IPS-NIHi11 (cell line): ENCODE results near the gene SLC35F6.
"Not testable (repeated sequence)": the region's sequence is repeated elsewhere in the genome, so short reads cannot be mapped to it uniquely, and the experiment has no call there.

Source experiments
- DNase-seq: peaks from one replicate; pipeline ENCODE4 v3.0.0; 2012; ENCODE audit warnings: mixed read lengths, low spot score

SLC35F6 gene

GRCh38 chr2:26784570-26785234 is 20.6 kb downstream of the SLC35F6 start:
- no peak for DNase-seq

GRCh38 chr2:26785431-26786206 is 21.5 kb downstream of the SLC35F6 start, which contains the start of gene CENPA:
CENPA (plus strand) TSS chr2:26786056; CDS start chr2:26786197, 141 bp downstream.
- DNase-seq: peak; percentile 98

DNA sequence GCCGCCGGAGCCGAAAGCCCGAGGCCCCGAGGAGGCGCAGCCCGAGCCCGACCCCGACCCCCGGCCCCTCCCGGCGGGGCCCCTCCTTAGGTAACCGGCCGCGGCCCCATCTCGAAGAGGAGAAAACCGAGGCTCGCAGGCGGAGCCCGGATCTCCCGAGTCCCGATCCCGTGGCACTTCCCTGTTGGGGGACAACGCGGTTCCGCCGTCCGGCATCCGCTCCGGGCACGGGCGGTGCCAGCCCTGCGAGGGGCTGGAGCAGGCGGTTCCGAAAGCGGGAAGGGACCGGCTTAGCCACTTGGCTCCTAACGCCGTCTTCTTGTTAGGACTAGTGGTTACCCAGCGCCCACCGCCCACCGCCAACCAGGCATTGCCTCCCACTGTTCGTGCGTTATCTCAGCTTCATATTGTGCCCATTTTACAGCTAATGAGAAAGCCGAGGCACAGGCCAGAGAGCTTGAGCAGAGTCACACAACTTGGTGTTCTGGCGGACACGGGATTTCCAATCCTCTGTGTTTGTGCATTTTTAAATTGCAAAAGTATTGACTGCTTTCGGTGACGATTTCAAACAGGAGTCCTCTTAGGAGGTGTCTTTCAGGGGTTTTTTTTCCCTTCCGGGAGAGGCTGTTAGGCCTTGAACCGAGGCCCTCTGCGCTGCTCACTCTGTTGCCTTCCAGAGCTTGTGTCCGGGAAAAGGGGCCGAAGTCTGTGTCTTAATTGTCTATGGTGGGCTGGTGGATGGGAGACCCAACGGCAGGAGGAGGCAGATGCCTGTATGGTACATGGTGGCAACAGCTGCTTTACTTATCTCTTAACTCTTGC is 22.3 kb downstream of the SLC35F6 start:
- DNase-seq: no peak

DNA sequence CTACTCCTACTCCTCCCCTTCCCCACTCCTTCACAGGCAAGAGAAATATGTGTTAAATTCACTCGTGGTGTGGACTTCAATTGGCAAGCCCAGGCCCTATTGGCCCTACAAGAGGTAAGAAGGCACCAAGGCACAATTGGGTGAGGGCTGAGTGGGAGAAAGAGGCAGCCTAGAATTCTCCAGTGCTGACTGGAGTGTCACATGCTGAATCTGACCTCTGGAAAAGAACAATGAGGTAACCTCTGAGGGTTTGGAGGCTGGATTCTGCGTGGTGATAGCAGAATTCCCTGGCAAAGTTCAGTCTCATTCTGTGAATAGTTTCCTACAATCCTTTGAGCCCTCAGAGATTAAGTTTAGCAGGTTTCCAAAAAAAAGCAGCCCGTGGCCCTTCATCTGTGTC is 28.6 kb downstream of the SLC35F6 start:
- DNase-seq: no peak

DNA sequence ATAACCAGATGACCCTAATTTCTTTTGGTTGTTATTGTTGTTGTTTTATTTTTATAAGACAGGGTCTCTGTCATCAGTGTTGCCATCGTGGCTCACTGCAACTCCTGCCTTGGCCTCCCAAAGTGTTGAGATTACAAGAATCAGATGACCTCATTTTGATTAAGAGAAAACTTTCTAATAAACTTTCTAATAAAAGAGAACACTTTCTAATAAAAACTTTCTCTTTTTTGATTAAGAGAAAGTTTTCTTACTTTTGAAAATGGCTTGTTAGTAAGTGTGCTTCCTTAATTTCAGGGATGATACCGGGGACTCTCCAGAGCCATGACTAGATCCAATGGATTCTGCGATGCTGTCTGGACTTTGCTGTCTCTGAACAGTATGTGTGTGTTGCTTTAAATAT is 29.4 kb downstream of the SLC35F6 start:
- no peak for DNase-seq

GRCh38 chr2:26795135-26795534 is 31.1 kb downstream of the SLC35F6 start:
- not testable (repeated sequence) for DNase-seq

DNA sequence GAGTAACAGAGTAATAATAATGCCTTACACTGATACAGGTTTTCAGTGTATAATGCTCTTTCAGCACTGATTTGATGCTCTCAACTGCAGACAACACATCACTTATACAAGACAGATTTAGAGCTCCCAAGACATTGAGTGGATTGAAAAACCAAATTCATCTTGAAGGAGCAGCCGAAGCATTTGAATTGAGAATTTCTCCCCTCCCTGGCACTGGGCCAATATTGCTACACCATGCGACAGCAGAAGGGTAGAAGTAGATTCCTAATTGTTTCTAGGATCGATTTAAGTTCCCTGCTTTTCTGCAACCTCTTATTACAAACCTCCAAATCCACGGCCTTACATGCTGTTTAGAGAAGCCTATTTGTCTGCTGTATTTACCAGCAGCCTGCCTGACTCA is 37.2 kb downstream of the SLC35F6 start:
- no peak for DNase-seq

DNA sequence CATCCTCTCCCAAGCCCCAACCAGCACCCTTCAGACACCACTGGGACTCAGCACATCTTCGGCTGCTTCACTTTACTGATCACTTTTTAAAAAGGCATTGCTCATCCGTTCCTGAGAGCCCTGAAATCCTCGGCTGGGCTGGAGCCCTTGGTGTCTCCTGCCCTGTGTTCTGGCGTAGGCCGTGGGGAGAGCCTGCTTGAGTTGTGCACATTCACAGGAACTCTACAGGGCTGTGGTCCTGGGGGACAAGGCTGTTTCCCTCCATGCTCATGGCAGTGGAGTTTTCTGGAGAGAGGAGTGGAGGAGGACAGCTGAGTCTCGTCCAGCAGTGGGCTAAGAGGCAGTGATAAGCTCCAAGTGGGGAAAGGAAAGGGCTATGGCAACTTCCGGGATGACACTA is 37.7 kb downstream of the SLC35F6 start:
- no peak for DNase-seq

DNA sequence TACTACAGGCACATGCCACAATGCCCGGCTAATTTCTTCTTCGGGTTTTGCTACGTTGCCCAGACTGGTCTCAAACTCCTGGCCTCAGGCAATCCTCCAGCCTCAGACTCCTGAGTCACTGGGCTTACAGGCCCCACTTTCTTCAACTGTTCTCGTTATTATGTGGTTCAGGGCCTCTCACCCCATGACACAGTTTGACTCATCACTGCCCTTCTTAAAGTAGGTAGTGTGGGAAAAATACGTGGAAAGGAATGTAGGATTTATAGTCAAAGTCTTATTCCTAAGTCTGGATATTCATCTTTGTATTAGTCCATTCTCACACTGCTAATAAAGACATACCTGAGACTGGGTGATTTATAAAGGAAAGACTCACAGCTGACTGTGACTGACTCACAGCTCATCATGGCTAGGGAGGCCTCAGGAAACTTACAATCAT is 41.2 kb downstream of the SLC35F6 start:
- no peak for DNase-seq

- DNase-seq: peak; percentile 23
These were observed 43.8 kb downstream of the SLC35F6 start for GRCh38 chr2:26807788-26808460.

GRCh38 chr2:26809211-26809610 is 45.1 kb downstream of the SLC35F6 start:
- DNase-seq: no peak

GRCh38 chr2:26809876-26810577 is 45.9 kb downstream of the SLC35F6 start:
- DNase-seq: no peak

DNA sequence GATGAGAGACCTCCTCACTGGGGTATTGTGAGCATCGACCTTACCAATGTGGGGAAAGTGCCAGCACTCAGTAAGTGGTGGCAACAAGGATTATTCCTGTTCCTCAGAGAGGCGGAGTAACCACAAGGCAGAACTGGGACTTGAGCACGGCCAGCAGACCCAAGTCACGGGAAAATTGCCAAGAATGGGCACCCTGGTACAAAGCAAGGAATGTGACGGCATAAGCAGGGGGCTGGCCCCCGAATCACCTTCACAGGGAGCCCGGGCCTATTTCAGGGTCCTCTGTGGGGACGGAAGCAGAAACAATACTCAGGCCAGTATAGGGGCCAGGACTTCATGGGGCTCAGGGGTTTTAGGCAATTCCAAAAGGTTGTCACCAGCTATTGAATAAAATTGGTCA is 47.2 kb downstream of the SLC35F6 start:
- no peak for DNase-seq

DNA sequence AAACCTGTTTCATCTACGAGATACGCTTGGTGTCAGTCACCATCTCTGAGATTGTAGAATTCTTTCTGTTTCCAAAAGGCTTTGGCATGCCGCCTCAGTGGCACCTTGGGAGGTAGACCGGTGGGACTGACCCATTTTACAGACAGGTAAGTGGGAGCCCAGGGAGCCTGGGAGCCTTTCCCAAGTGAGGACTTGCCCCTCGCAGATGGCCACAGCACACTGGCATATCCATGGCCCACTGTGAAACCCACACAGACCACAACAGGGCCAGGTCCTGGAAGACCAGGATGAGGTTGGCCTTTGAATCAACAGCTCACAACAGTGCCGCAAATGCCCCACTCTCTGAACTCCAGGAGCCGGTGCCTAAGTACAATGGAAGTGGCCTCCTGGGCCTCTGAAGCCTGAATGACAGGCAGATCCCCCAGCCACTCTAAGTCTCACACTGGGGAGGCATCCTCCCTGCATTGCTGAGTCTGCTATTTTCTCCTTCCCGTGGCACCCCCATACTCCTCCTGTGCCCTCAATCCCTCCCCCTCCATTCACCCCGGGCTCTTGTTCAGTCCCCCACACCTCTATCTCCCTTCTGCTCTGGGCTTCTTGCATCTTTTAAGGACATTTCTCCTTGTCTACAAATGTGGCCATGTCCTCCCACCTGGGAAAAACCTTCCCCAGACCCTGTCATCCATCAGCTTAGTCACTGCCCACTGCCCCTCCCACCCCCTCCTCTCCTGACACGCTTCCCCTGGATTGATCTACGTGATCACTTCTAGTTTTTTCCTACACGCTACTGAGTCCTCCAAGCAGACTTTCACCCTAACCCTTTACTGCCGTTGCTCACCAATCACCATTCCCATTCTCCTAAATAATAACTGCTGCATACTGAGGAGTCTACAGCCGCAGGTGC is 48.0 kb downstream of the SLC35F6 start:
- no peak for DNase-seq

- DNase-seq: no peak
These were observed 48.6 kb downstream of the SLC35F6 start for GRCh38 chr2:26812731-26813130.

DNA sequence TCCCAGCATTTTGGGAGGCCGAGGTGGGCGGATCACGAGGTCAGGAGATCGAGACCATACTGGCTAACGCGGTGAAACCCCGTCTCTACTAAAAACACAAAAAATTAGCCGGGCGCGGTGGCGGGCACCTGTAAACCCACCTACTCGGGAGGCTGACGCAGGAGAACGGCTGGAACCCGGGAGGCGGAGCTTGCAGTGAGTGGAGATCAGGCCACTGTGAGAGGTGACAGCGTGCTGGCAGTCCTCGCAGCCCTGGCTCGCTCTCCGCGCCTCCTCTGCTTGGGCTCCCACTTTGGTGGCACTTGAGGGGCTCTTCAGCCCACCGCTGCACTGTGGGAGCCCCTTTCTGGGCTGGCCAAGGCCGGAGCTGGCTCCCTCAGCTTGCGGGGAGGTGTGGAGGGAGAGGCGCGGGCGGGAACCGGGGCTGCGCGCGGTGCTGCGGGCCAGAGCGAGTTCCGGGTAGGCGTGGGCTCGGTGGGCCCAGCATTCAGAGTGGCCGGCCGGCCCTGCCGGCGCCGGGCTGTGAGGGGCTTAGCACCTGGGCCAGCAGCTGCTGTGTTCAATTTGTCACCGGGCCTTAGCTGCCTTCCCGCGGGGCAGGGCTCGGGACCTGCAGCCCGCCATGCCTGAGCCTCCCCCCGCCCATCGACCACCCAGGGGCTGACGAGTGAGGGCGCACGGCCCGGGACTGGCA is 50.1 kb downstream of the SLC35F6 start:
- DNase-seq: not testable (repeated sequence)

DNA sequence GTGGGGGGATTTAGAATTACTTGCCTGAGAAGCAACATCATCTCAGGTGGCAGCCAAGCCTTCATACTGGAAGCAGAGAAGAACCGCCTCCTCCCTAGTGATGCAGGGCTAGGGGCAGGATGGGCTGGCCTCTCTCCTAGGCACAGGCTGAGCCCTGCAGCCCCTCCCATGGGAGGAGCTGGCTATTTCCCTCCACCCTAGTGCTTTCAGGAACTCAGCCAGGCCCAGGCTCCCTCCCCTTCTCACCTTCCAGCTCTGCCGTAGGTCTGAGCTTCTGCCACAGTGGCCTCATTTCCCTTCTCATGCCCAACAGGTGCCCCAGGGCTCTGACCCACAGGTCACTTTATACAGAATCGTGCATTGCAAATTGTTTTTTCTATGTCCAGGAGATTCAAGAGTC is 52.8 kb downstream of the SLC35F6 start:
- peak; percentile 73 for DNase-seq

DNA sequence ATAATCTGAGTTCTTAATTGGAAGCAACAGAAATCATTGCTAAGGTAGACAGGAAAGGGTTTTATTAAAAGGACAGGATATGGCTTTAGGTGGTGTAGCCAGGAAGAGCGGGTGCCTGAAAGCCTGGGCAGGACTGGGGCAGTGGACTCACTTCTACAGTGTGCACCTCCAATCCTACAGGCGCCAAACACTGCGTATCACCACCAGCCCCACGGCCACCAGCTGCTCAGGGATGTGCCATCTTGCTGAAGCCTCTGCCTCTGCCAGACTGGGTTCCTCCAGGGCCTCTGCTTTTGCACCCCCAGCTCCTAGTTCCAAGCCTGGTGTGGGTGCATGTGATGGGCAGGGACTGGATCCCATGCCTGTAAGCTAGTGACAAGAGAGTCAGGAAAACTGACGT is 54.2 kb downstream of the SLC35F6 start:
- no peak for DNase-seq

DNA sequence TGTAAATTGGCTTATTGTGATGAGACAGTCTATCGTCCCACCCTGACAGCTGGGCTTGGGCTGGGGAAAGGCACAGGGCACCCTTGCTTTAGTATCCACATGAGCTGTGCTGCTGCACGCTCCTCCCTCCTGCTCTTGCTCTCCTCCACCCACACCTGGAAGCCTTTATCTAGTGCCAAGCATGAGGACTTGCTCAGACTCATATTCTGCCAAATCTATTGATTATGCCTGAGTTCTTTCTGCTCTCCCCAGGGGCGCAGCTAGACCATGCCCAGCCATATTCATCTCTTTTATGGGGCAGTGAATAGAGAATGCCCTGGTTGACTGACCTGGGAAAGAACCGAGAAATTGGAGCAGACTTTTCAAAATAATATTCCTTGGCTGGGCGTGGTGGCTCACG is 54.9 kb downstream of the SLC35F6 start:
- no peak for DNase-seq

GRCh38 chr2:26820932-26821331 is 56.8 kb downstream of the SLC35F6 start:
- no peak for DNase-seq
